Cardiac septum (tissue), 1 donor: Measurements from ENCODE around the gene ANK3. TPM values are rescaled to one million over a fixed set of nuclear protein-coding genes. Genes with fewer than 3 reads are reported as not detected.

Experiments
- DNase-seq: peaks from one replicate; pipeline ENCODE4 v3.0.0-alpha.2; 2020; ENCODE audit warnings: low spot score
- intact Hi-C: fragments of 100-400 bp; cut with DNase I; formaldehyde crosslinking; loops from one replicate; pipeline ENCODE4 v1.14.0; 2022
- total RNA-seq: library from RNA; stranded (reverse); fragmentation: NEBNext Ultra II Directional; extraction: Animal tissue kit (Norgen Biotek cat#: 25700); gene quantifications from one replicate; pipeline ENCODE4 v1.2.1, GENCODE V29; 2021
- donor health status: DM: no; HTN: no; CAD: no.

The ANK3 gene
- total RNA-seq, 1 donor from 2014 or later = 173 TPM

GRCh38 chr10:60209874-60210570, 179.7 kb downstream of the ANK3 start:
- intact Hi-C loops = loop anchor here (5.0 to 10.0 kb wide), 2 partner anchors 108 to 225 kb away; no protein-coding TSS in a partner anchor
- no peak for DNase-seq

- intact Hi-C loops = loop anchor here (5.0 to 10.0 kb wide), 2 partner anchors 106 to 226 kb away; no protein-coding TSS in a partner anchor
- DNase-seq = no peak
Measured at GRCh38 chr10:60208676-60209269, 180.9 kb downstream of the ANK3 start.

- intact Hi-C loops = loop anchor here (5.0 to 10.0 kb wide), 2 partner anchors 106 to 227 kb away; no protein-coding TSS in a partner anchor
Measured at GRCh38 chr10:60207894-60208293, 181.8 kb downstream of the ANK3 start.

GRCh38 chr10:60206735-60207134, 182.9 kb downstream of the ANK3 start:
- DNase-seq = no peak
- intact Hi-C loops = loop anchor here (5.0 to 10.0 kb wide), 2 partner anchors 104 to 228 kb away; no protein-coding TSS in a partner anchor

More at GRCh38 chr10:60207894-60208293, 181.8 kb downstream of the ANK3 start:
- no peak for DNase-seq

DNA sequence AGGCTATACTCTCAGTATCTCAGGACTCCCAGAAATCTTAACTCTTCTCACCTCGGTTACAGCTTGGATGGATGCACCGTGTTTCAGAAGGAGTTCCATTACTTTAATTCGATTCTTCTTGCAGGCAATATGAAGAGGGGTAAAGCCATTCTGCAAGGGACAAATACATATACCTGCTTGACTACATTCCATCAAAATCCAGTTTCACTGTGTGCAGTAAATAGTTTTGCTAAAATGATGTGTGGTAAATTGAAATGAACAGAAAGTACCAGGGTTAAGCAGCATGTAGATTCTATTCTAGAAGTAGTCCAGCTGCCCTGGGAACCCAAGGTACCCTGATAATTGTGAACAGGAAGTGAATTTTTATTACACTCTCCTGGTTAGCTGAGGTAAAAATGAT, 183.9 kb downstream of the ANK3 start:
- no peak for DNase-seq
- intact Hi-C loops = loop anchor here (5.0 to 10.0 kb wide), 2 partner anchors 103 to 229 kb away; no protein-coding TSS in a partner anchor

GRCh38 chr10:60203993-60204618, 185.6 kb downstream of the ANK3 start:
- DNase-seq = no peak

DNA sequence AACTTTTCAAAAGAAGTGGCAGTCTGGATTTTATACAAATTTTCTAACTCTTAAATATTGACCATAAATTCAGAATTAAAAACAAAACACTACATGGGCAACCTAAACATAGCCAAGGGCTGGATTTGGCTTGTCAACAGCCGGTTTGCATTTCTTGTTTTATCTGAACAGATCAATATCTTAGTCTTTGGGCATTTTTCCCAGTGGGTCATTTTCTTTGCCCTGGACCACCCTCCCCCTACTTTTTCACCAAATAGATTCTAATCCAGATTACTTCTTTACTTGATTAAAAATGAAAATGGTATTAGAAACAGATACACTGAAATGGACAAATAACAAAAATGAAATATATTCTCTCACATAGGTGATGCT, 189.0 kb downstream of the ANK3 start:
- intact Hi-C loops = loop anchor here (10.0 kb wide), 1 partner anchor 234 kb away; no protein-coding TSS in a partner anchor

More at GRCh38 chr10:60203993-60204618, 185.6 kb downstream of the ANK3 start:
- intact Hi-C loops = loop anchor here (10.0 kb wide), 1 partner anchor 231 kb away; no protein-coding TSS in a partner anchor

GRCh38 chr10:60200012-60200681, 189.5 kb downstream of the ANK3 start:
- intact Hi-C loops = loop anchor here (10.0 kb wide), 1 partner anchor 235 kb away; no protein-coding TSS in a partner anchor
- no peak for DNase-seq

More for the DNA sequence above, 189.0 kb downstream of the ANK3 start:
- DNase-seq = no peak

GRCh38 chr10:60197206-60197605, 192.5 kb downstream of the ANK3 start:
- no peak for DNase-seq
- intact Hi-C loops = no loop called here

GRCh38 chr10:60194421-60194820, 195.3 kb downstream of the ANK3 start:
- DNase-seq = no peak
- intact Hi-C loops = no loop called here

DNA sequence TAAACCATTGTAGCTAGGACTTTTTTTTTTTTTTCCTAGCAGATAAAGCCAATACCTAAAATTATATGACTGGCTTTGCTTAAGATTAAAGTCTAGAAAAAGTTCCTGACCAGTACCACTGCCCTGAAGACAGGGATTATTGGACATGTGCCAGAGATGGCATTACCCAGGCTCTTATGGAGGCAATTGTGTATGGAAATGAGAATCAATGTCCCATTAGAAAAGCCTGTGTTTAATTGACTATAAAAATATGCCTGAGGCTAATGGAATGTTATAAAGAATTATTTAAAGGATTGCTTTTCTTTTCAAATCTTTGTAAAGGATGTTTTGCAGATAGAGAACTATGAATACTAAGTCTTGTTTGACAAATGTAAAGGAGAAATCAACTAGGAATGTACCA, 196.7 kb downstream of the ANK3 start:
- intact Hi-C loops = no loop called here
- DNase-seq = no peak

DNA sequence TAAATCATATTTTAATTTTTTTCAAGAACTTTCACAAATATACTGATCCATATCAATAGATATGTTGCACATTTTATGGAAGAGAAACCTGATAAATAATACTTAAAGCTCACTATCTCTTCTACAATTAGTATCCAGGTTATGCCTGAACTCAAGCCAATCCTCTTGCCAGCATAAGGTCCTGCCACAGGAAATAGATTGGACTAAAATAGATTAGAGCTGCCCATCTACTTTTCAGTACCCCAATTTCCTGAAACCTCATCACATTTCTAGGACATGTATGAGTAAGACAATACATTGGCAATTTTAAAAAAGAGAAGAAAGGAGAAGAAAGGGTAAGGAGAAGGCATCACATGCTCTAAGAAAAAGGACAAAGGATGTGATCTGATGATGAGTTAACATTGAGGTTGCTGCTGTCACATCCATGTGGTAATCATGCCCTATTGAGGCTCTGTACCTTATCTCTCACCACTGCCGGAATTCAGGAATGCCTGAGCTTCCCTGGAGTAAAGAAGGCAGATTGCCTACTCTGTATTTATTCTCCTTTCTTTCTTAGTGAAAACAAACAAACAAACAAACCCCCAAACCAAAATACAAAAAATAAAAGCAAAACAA, 199.7 kb downstream of the ANK3 start:
- intact Hi-C loops = loop anchor here (5.0 kb wide), 1 partner anchor 48 kb away; no protein-coding TSS in a partner anchor

DNA sequence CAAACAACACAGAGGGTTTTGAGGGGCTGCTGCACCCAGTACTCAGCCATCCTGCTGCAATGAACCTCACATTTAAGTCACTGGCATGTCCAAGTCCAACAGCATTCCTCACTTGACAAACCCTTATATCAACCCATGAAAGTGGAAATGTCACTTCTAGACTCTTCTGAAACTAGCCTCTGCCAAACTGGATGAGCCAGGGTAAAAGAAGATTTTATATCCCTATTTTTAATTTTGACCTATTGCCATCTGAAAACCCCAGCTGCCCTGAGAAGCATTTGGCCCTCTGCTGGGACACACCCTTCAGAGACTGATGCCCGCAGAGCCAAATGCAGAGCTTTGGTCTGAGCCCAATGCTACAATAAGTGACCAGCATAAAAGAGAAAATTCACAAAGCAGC, 201.1 kb downstream of the ANK3 start:
- intact Hi-C loops = loop anchor here (5.0 kb wide), 1 partner anchor 46 kb away; no protein-coding TSS in a partner anchor
- no peak for DNase-seq

More for the DNA sequence above, 199.7 kb downstream of the ANK3 start:
- DNase-seq = no peak

DNA sequence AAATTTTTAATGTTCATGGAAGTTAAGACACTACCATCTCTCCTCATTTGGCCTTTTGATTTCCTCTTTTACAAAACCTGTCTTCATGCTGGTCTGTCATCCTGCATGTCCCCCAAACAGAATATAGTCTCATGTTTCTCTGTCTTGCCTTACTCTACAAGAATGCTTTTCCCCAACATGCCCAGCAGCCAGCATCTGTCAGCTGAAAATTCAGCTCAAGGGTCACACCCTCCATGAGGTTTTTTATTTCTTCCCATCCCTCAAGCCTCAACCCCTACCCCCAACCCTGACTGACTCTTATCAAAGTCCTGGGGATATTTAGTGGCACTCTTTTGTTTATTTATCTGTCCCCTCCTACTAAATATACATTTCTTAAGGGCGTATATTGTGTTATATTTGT, 202.0 kb downstream of the ANK3 start:
- intact Hi-C loops = loop anchor here (5.0 kb wide), 1 partner anchor 45 kb away; no protein-coding TSS in a partner anchor

DNA sequence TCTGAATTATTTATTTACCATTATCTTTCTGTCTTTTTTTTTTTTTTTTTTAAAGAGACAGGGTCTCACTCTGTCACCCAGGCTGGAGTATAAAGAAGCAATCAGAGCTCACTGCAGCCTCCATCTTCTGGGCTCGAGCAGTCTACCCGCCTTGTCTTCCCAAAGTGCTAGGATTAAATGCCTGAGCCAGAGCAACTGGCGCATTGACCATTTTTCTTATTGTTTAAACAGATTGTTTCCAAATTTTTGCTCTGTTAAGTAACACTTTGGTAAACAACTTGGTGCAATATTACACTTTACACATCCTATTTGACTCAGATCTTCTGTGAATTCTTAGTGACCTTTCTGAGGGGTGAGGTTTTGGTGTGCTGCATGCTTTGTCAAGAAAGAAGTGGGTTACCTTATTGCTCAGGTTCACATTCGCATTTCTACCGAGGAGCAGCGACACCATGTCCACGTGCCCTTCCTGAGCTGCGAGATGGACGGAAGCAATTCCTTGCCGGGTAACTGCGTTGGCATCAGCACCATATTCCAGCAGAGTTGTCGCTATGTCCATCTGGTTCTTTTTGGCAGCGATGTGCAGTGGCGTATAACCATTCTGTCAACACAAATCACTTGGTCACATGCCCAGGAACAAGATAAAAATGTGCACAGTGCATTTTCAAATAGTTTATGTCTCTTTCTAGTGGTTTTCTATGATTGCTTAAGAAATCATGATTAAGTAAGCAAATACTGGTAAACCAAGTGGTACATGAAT, 203.2 kb downstream of the ANK3 start:
- no peak for DNase-seq
- intact Hi-C loops = loop anchor here (5.0 kb wide), 1 partner anchor 44 kb away; no protein-coding TSS in a partner anchor

More for the DNA sequence above, 202.0 kb downstream of the ANK3 start:
- no peak for DNase-seq

DNA sequence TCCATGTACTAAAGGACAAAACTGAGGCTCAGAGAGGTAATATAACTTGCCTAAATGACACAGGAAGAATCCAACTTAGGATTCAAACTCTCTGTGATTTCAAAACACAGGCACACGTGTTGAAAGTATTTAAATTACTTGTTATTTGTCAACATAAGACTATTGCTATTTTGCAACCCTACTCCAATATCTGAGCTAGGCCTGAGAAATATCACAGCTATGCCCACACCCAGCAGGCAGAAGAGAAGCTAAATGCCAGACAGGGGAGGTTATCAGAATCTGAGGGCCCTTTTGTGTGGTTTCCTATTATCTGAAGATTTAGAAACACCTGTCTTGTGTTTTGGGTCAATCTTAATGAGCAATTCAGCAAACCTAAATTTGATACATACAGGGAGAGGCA, 204.3 kb downstream of the ANK3 start:
- intact Hi-C loops = loop anchor here (5.0 kb wide), 1 partner anchor 43 kb away; no protein-coding TSS in a partner anchor
- no peak for DNase-seq

GRCh38 chr10:60182691-60183090, 207.0 kb downstream of the ANK3 start:
- intact Hi-C loops = no loop called here
- DNase-seq = no peak

DNA sequence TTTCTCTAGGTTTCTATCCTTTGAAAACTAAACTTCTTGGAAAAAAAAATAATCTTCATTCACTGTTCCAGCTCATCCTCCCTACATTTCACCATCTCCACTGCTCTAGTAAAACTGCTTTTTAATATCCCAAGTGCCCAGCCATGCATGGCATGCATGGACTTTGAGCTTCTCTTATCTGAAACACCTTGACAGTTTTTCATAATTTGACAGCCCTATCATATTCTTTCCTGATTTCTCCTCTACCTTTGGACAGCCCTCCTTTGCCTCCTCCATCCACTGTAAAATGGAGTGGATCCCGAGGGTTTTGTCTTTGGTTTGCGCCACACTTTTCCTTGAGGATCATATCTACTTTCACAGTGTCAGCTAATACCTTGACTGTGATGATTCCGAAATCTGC, 212.8 kb downstream of the ANK3 start:
- intact Hi-C loops = no loop called here
- DNase-seq = no peak
